A673 (cell line): ENCODE results near the gene CISD1. TPM values are rescaled to one million over a fixed set of nuclear protein-coding genes. Genes with fewer than 3 reads are reported as not detected.

Source experiments
- BruUV-seq: library from RNA; stranded (reverse); fragments of 400-500 nt; replicated peaks from 2 replicates; lab custom pipeline; 2021; lab: Mats Ljungman, UMichigan
- CTCF ChIA-PET: fragments of 300-600 bp; sonication (Branson Sonifier 250); formaldehyde crosslinking; loops from one replicate; lab custom pipeline; 2022; ENCODE audit warnings: antibody characterized with exemption; lab: Charles Lee
- POLR2A ChIA-PET: fragments of 300-600 bp; sonication (Branson Sonifier 250); formaldehyde crosslinking; loops from one replicate; lab custom pipeline; 2022; ENCODE audit warnings: antibody characterized with exemption; ENCODE audit not compliant: low non-redundant PET; lab: Charles Lee
- DNase-seq: peaks from one replicate; pipeline ENCODE4 v3.0.0-alpha.2; 2015; ENCODE audit warnings: low spot score
- H3K27ac ChIP-seq: fragments of 200-600 bp; sonication (generic); 2 replicates; pipeline ENCODE4 v1.5.1; 2016; ENCODE audit warnings: mixed run types, low read depth, mild to moderate bottlenecking, mixed read lengths, antibody characterized with exemption, low read length; ENCODE audit not compliant: poor library complexity, severe bottlenecking
- H3K27me3 ChIP-seq: fragments of 200-600 bp; sonication (generic); replicated peaks from 2 replicates; pipeline ENCODE4 v1.6.1; 2017; ENCODE audit warnings: mixed run types, low read depth, mild to moderate bottlenecking, mixed read lengths, antibody characterized with exemption, low read length; ENCODE audit not compliant: insufficient read depth, poor library complexity
- H3K36me3 ChIP-seq: fragments of 200-600 bp; sonication (generic); 2 replicates; pipeline ENCODE4 v1.6.1; 2016; ENCODE audit warnings: mixed run types, mild to moderate bottlenecking, mixed read lengths, antibody characterized with exemption, low read length; ENCODE audit not compliant: insufficient read depth, poor library complexity, severe bottlenecking
- H3K4me1 ChIP-seq: fragments of 200-600 bp; sonication (generic); 2 replicates; pipeline ENCODE4 v1.6.1; 2017; ENCODE audit warnings: mixed run types, mild to moderate bottlenecking, mixed read lengths, antibody characterized with exemption, low read length; ENCODE audit not compliant: insufficient read depth, poor library complexity, severe bottlenecking
- H3K4me3 ChIP-seq: fragments of 200-600 bp; sonication (generic); 2 replicates; pipeline ENCODE4 v1.5.1; 2016; ENCODE audit warnings: low read depth, mixed run types, mild to moderate bottlenecking, mixed read lengths, low read length; ENCODE audit not compliant: poor library complexity, severe bottlenecking
- H3K9me3 ChIP-seq: fragments of 200-600 bp; sonication (generic); 2 replicates; pipeline ENCODE4 v1.6.1; 2016; ENCODE audit warnings: mixed run types, low read depth, mild to moderate bottlenecking, mixed read lengths, antibody characterized with exemption, low read length; ENCODE audit not compliant: poor library complexity, severe bottlenecking
- EZH2 ChIP-seq: fragments of 200-600 bp; sonication (generic); IDR thresholded peaks from 2 replicates; pipeline ENCODE4 v1.6.1; 2017; ENCODE audit warnings: borderline replicate concordance, low read depth, mild to moderate bottlenecking, mixed read lengths, antibody characterized with exemption, low read length; ENCODE audit not compliant: poor library complexity, severe bottlenecking
- intact Hi-C: fragments of 100-400 bp; cut with micrococcal nuclease; formaldehyde crosslinking; loops from one replicate; pipeline ENCODE4 v1.10.0; 2022; ENCODE audit not compliant: unreplicated experiment
- total RNA-seq: library from RNA; stranded (reverse); gene quantifications from 2 replicates; pipeline ENCODE4 v1.2.3, GENCODE V29; 2021
- TF ChIP-seq, protein P1 (sequence below): fragments of 300-800, 200-600 bp; sonication (generic); conservative IDR thresholded peaks from 2 replicates; pipeline ENCODE4 v1.5.1; 2017; ENCODE audit warnings: low read depth, mild to moderate bottlenecking, antibody characterized with exemption, low read length, moderate library complexity, mixed read lengths

Gene CISD1
- total RNA-seq, 1 experiment from 2014 or later, result 64.5 TPM

DNA sequence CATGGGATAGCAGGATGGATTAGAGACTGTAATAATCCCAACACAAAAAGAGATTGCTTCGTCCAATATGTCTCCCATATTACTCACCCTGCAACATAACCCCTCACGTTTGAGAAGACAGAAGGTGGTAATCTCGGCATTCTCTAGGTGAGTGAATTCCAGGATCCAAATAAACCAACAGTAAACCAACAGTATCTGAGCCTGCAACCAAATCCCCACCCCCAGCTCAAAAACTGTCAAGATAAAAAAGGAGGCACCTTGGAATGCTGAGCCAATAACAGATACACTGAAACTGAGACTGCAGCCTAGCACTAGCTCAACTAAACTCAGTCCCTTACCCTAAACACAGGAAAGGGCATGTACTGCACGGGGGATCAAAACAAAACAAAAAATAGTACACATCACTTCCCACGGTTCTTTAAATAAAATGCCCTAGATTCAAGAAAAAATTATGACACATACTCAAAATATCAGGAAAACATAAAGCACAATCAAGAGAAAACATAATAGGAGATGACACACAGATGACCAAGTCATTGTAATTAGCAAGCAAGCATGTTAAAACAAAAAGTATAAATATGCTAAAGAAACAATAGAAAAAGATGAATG is 29.3 kb upstream of the CISD1 start:
- H3K27ac ChIP-seq, result no peak overlapping the region
- no peaks in the 10 kb centered on the region for H3K9me3 ChIP-seq
- intact Hi-C loops, result no loop called here
- no peaks in the 10 kb centered on the region for H3K27me3 ChIP-seq
- H3K36me3 ChIP-seq, result no peaks in the 10 kb centered on the region
- POLR2A ChIA-PET, result no interaction called here
- CTCF ChIA-PET, result no interaction called here
- H3K4me1 ChIP-seq, result no peaks in the 10 kb centered on the region
- BruUV-seq, result no TSS peak
- H3K4me3 ChIP-seq, result no peak overlapping the region
- DNase-seq, result no peak
- TF ChIP-seq, protein P1, sequence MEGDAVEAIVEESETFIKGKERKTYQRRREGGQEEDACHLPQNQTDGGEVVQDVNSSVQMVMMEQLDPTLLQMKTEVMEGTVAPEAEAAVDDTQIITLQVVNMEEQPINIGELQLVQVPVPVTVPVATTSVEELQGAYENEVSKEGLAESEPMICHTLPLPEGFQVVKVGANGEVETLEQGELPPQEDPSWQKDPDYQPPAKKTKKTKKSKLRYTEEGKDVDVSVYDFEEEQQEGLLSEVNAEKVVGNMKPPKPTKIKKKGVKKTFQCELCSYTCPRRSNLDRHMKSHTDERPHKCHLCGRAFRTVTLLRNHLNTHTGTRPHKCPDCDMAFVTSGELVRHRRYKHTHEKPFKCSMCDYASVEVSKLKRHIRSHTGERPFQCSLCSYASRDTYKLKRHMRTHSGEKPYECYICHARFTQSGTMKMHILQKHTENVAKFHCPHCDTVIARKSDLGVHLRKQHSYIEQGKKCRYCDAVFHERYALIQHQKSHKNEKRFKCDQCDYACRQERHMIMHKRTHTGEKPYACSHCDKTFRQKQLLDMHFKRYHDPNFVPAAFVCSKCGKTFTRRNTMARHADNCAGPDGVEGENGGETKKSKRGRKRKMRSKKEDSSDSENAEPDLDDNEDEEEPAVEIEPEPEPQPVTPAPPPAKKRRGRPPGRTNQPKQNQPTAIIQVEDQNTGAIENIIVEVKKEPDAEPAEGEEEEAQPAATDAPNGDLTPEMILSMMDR, result no peak

DNA sequence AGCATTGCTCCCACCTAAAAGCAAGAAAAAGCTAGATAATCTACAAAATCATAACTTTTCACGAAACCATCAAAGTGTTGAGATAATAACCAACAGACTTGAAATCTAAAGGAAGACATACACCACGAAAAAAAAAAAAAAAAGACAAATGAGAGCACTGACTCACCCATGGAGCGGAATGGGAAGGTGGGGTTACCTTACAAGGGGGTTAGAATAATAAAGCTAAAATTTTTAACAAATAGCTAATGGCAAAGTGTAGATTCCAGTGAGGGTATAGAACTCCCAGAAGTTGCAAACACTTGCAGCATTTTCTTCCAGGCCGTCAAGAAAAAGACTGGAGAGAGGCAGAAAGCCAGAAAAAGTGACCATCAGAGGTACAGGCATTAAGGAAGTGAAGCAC is 28.4 kb upstream of the CISD1 start:
- BruUV-seq, result no TSS peak
- Histone ChIP-seq H3K9me3 (no peaks in the 10 kb centered on the region), H3K4me1 (no peaks in the 10 kb centered on the region), H3K4me3 (no peak overlapping the region), H3K36me3 (no peaks in the 10 kb centered on the region), H3K27ac (no peak overlapping the region), H3K27me3 (no peaks in the 10 kb centered on the region)
- ChIA-PET POLR2A (no interaction called here), CTCF (no interaction called here)
- TF ChIP-seq EZH2, result no peak
- TF ChIP-seq, protein P1, result no peak
- intact Hi-C loops, result no loop called here
- no peak for DNase-seq

DNA sequence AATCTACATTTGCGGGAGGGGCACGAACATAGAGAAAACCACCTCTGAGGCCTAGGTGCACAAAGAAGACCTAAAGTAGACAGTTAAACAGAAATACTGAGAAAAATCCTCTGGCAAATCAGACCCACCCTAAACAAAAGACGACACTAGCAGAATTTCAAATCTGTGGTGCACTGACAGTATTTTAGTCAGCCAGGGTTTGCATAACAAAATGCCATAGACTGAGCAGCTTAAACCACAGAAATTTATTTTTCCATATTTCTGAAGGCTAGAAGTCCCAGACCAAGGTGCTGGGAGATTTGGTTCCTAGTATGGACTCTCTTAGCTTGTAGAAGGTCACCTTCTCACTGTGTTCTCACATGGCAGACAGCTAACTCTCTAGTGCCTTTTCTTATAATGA is 27.6 kb upstream of the CISD1 start:
- no peak overlapping the region for H3K4me3 ChIP-seq
- ChIA-PET POLR2A (no interaction called here), CTCF (no interaction called here)
- H3K27me3 ChIP-seq, result no peaks in the 10 kb centered on the region
- no peaks in the 10 kb centered on the region for H3K4me1 ChIP-seq
- H3K36me3 ChIP-seq, result no peaks in the 10 kb centered on the region
- H3K9me3 ChIP-seq, result no peaks in the 10 kb centered on the region
- no peak for TF ChIP-seq EZH2
- TF ChIP-seq, protein P1, result no peak
- no peak for DNase-seq
- H3K27ac ChIP-seq, result no peak overlapping the region
- BruUV-seq, result no TSS peak
- intact Hi-C loops, result no loop called here
